GM12892 (cell line): ENCODE measurements around the gene EFCAB8.

ENCODE experiments used
- POLR2A ChIP-seq: IDR thresholded peaks from 2 replicates; pipeline ENCODE4 v1.6.1; 2011; ENCODE audit warnings: low read depth, low read length, control low read depth
- POLR2AphosphoS5 ChIP-seq: IDR thresholded peaks from 2 replicates; pipeline ENCODE4 v1.6.1; 2011; ENCODE audit warnings: low read depth, low read length, control low read depth

DNA sequence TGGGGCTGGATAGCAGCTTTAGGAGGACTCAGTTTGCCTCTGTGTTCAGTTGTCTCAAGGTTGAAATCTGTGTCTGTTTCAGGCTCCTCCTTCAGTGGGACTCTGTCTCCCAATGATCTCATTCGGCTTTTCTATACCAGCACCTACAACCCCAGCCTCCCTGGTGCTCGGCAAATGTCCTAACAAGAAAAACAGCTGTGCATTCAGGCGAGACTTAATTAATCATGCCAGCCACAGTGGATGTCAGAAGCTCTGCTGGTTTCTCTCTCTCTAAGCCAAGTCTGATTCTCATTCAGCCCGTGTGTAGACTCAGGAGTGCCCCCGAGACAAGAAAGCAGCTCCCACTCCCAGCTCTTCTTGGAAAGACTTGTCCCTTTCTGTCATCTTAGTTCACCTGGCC, 98.7 kb downstream of the EFCAB8 start:
- TF ChIP-seq POLR2A = no peak
- no peak for TF ChIP-seq POLR2AphosphoS5
